H9 (cell line): Measurements from ENCODE around the gene KREMEN1. TPM values are rescaled to one million over a fixed set of nuclear protein-coding genes. Genes with fewer than 3 reads are reported as not detected.

Experiments used
- DNase-seq: peaks from one replicate; pipeline ENCODE4 v3.0.0-alpha.2; 2017
- H2AFZ ChIP-seq: one replicate; pipeline ENCODE4 v1.6.1; 2013; ENCODE audit warnings: mild to moderate bottlenecking, low read length, control low read depth, moderate library complexity
- H2AK5ac ChIP-seq: 2 replicates; pipeline ENCODE4 v1.6.1; 2013; ENCODE audit warnings: low read length, control low read depth, mixed read lengths; ENCODE audit not compliant: insufficient read length
- H2BK120ac ChIP-seq: one replicate; pipeline ENCODE4 v1.6.1; 2013; ENCODE audit warnings: low read depth, mild to moderate bottlenecking, low read length, control low read depth, inconsistent platforms; ENCODE audit not compliant: poor library complexity, severe bottlenecking
- H2BK12ac ChIP-seq: 2 replicates; pipeline ENCODE4 v1.6.1; 2013; ENCODE audit warnings: low read length, control low read depth, mixed read lengths, low read depth; ENCODE audit not compliant: insufficient read length
- H2BK15ac ChIP-seq: 2 replicates; pipeline ENCODE4 v1.6.1; 2013; ENCODE audit warnings: low read depth, low read length, control low read depth
- H2BK20ac ChIP-seq: one replicate; pipeline ENCODE4 v1.6.1; 2013; ENCODE audit warnings: low read depth, mild to moderate bottlenecking, low read length, control low read depth, inconsistent platforms; ENCODE audit not compliant: poor library complexity, severe bottlenecking
- H2BK5ac ChIP-seq: 2 replicates; pipeline ENCODE4 v1.6.1; 2013; ENCODE audit warnings: low read length, control low read depth, mixed read lengths; ENCODE audit not compliant: insufficient read length
- H3K14ac ChIP-seq: 2 replicates; pipeline ENCODE4 v1.6.1; 2013; ENCODE audit warnings: low read length, control low read depth; ENCODE audit not compliant: insufficient read depth
- H3K18ac ChIP-seq: 2 replicates; pipeline ENCODE4 v1.6.1; 2013; ENCODE audit warnings: low read depth, mild to moderate bottlenecking, mixed read lengths, low read length, control low read depth; ENCODE audit not compliant: insufficient read length
- H3K23ac ChIP-seq: 2 replicates; pipeline ENCODE4 v1.6.1; 2013; ENCODE audit warnings: low read length, control low read depth, mixed read lengths, low read depth; ENCODE audit not compliant: insufficient read length
- H3K23me2 ChIP-seq: 2 replicates; pipeline ENCODE4 v1.6.1; 2013; ENCODE audit warnings: low read depth, mild to moderate bottlenecking, mixed read lengths, low read length, control low read depth; ENCODE audit not compliant: insufficient read length, poor library complexity, severe bottlenecking
- H3K27ac ChIP-seq: 2 replicates; pipeline ENCODE4 v1.5.1; 2013; ENCODE audit warnings: low read length, control low read depth, mixed read lengths, low read depth; ENCODE audit not compliant: insufficient read length
- H3K27me3 ChIP-seq: 2 replicates; pipeline ENCODE4 v1.6.1; 2013; ENCODE audit warnings: low read length, control low read depth, inconsistent platforms; ENCODE audit not compliant: insufficient read depth
- H3K4ac ChIP-seq: 2 replicates; pipeline ENCODE4 v1.6.1; 2013; ENCODE audit warnings: low read depth, mild to moderate bottlenecking, control low read depth, inconsistent platforms, low read length, moderate library complexity
- H3K4me1 ChIP-seq: 2 replicates; pipeline ENCODE4 v1.6.1; 2013; ENCODE audit warnings: low read length, control low read depth, inconsistent platforms; ENCODE audit not compliant: insufficient read depth
- H3K4me2 ChIP-seq: 2 replicates; pipeline ENCODE4 v1.6.1; 2013; ENCODE audit warnings: low read length, control low read depth, mixed read lengths; ENCODE audit not compliant: insufficient read length, insufficient read depth
- H3K56ac ChIP-seq: 2 replicates; pipeline ENCODE4 v1.6.1; 2013; ENCODE audit warnings: low read depth, mild to moderate bottlenecking, mixed read lengths, low read length, control low read depth; ENCODE audit not compliant: insufficient read length
- H3K79me1 ChIP-seq: 2 replicates; pipeline ENCODE4 v1.6.1; 2013; ENCODE audit warnings: low read depth, mild to moderate bottlenecking, moderate library complexity, low read length, control low read depth, inconsistent platforms; ENCODE audit not compliant: insufficient read depth, poor library complexity, severe bottlenecking
- H3K79me2 ChIP-seq: 2 replicates; pipeline ENCODE4 v1.6.1; 2013; ENCODE audit warnings: low read length, control low read depth, inconsistent platforms; ENCODE audit not compliant: insufficient read depth
- H3K9ac ChIP-seq: 2 replicates; pipeline ENCODE4 v1.6.1; 2013; ENCODE audit warnings: low read length, control low read depth, mixed read lengths; ENCODE audit not compliant: insufficient read length; ENCODE audit errors: extremely low read depth
- H3K9me3 ChIP-seq: one replicate; pipeline ENCODE4 v1.6.1; 2013; ENCODE audit warnings: low read depth, low read length, inconsistent platforms; ENCODE audit not compliant: control insufficient read depth
- H3T11ph ChIP-seq: one replicate; pipeline ENCODE4 v1.6.1; 2013; ENCODE audit warnings: mild to moderate bottlenecking, low read length, control low read depth, inconsistent platforms
- H4K20me1 ChIP-seq: one replicate; pipeline ENCODE4 v1.6.1; 2013; ENCODE audit not compliant: control insufficient read depth, insufficient read length, insufficient read depth
- H4K5ac ChIP-seq: 2 replicates; pipeline ENCODE4 v1.6.1; 2013; ENCODE audit warnings: low read depth, mild to moderate bottlenecking, mixed read lengths, low read length, control low read depth; ENCODE audit not compliant: insufficient read length
- H4K8ac ChIP-seq: replicated peaks from 2 replicates; pipeline ENCODE4 v1.6.1; 2013; ENCODE audit warnings: low read length, control low read depth, mixed read lengths, low read depth; ENCODE audit not compliant: insufficient read length
- H4K91ac ChIP-seq: 2 replicates; pipeline ENCODE4 v1.6.1; 2013; ENCODE audit warnings: low read depth, mild to moderate bottlenecking, moderate library complexity, mixed read lengths, low read length, control low read depth; ENCODE audit not compliant: insufficient read length
- H3K27ac Mint-ChIP-seq, 3 experiments: 2 replicates in 2 of 3; 3 replicates in 1 of 3; pipeline ENCODE4 v1.8.0; 2020 to 2021; ENCODE audit warnings: mixed read lengths in 3 of 3, mild to moderate bottlenecking in 1 of 3, moderate library complexity in 1 of 3
- H3K27me3 Mint-ChIP-seq: 2 replicates; pipeline ENCODE4 v1.8.0; 2021; ENCODE audit warnings: low read depth, mild to moderate bottlenecking, moderate library complexity, mixed read lengths
- H3K36me3 Mint-ChIP-seq, 3 experiments: 2 replicates in 2 of 3; 3 replicates in 1 of 3; pipeline ENCODE4 v1.8.0; 2020 to 2021; ENCODE audit warnings: low read depth in 3 of 3, mixed read lengths in 3 of 3; ENCODE audit not compliant: insufficient read depth in 1 of 3
- H3K4me1 Mint-ChIP-seq, 2 experiments: 2 replicates each; pipeline ENCODE4 v1.8.0; 2020; ENCODE audit warnings: mixed read lengths in 2 of 2
- H3K4me3 Mint-ChIP-seq, 2 experiments: 2 replicates in 1 of 2; 3 replicates in 1 of 2; pipeline ENCODE4 v1.8.0; 2020 to 2021; ENCODE audit warnings: mild to moderate bottlenecking in 2 of 2, mixed read lengths in 2 of 2, moderate library complexity in 1 of 2
- H3K9me3 Mint-ChIP-seq, 2 experiments: 2 replicates in 1 of 2; 3 replicates in 1 of 2; pipeline ENCODE4 v1.8.0; 2020; ENCODE audit warnings: mild to moderate bottlenecking in 2 of 2, mixed read lengths in 2 of 2, moderate library complexity in 1 of 2
- WGBS: extraction: QIAGEN DNeasy Blood & Tissue Kit; methylation state at CpG from one replicate; pipeline ENCODE4 v1.1.7; 2013; ENCODE audit warnings: missing lambda C conversion rate, low lambda C conversion rate, mixed read lengths; ENCODE audit not compliant: insufficient read length; ENCODE audit errors: extremely low coverage; 5-methylcytosine and 5-hydroxymethylcytosine counted together
- total RNA-seq: library from RNA; stranded (reverse); gene quantifications from 2 replicates; pipeline ENCODE4 v1.2.1, GENCODE V29; 2021
- TF ChIP-seq, protein P1 (sequence below): fragments of 200-600 bp; sonication (generic); conservative IDR thresholded peaks from 3 replicates; pipeline ENCODE4 v1.8.0; 2021; ENCODE audit warnings: antibody characterized with exemption, mild to moderate bottlenecking

KREMEN1 gene
- total RNA-seq, 1 experiment from 2014 or later: 2.4 TPM

DNA sequence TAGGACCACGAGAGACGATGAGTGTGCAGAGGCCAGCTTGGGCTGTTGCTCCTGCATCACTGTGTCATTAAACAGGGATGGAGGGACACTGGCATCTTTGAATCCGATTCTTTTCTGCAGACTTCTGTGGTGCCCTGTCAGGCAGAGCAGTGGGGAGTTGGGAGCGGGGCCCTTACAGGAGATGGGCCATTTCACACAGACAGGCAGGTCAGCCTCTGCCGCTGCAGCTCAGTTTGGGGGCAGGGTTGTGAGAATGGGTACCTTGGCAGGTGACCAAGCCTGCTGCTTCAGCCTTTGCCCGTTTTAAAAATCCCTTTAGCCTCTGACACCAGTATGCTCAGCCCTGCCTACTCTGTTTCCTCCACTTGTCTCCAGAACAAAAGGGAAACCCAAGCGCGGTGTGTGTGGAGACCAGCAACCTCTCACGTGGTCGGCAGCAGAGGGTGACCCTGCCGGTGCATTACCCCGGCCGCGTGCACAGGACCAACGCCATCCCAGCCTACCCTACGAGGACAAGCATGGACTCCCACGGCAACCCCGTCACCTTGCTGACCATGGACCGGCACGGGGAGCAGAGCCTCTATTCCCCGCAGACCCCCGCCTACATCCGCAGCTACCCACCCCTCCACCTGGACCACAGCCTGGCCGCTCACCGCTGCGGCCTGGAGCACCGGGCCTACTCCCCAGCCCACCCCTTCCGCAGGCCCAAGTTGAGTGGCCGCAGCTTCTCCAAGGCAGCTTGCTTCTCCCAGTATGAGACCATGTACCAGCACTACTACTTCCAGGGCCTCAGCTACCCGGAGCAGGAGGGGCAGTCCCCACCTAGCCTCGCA is 23.8 kb upstream of the KREMEN1 start:
- TF ChIP-seq, protein P1, sequence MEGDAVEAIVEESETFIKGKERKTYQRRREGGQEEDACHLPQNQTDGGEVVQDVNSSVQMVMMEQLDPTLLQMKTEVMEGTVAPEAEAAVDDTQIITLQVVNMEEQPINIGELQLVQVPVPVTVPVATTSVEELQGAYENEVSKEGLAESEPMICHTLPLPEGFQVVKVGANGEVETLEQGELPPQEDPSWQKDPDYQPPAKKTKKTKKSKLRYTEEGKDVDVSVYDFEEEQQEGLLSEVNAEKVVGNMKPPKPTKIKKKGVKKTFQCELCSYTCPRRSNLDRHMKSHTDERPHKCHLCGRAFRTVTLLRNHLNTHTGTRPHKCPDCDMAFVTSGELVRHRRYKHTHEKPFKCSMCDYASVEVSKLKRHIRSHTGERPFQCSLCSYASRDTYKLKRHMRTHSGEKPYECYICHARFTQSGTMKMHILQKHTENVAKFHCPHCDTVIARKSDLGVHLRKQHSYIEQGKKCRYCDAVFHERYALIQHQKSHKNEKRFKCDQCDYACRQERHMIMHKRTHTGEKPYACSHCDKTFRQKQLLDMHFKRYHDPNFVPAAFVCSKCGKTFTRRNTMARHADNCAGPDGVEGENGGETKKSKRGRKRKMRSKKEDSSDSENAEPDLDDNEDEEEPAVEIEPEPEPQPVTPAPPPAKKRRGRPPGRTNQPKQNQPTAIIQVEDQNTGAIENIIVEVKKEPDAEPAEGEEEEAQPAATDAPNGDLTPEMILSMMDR: no peak
- Histone ChIP-seq H2BK5ac (no peak overlapping the region), H2BK20ac (no peak overlapping the region), H2BK120ac (no peak overlapping the region), H3K9ac (no peak overlapping the region), H4K91ac (no peak overlapping the region), H2AK5ac (no peak overlapping the region), H2BK12ac (no peak overlapping the region), H4K5ac (no peak overlapping the region), H3K79me2 (no peaks in the 10 kb centered on the region), H3K4me1 (no peaks in the 10 kb centered on the region), H3K9me3 (no peaks in the 10 kb centered on the region), H3K4ac (no peak overlapping the region), H3K79me1 (no peaks in the 10 kb centered on the region), H2AFZ (no peak overlapping the region), H3K27me3 (no peaks in the 10 kb centered on the region), H3K4me2 (no peak overlapping the region), H3K27ac (no peak overlapping the region), H3K14ac (no peak overlapping the region), H3K18ac (no peak overlapping the region), H3K23me2 (no peaks in the 10 kb centered on the region), H3K56ac (no peak overlapping the region), H4K20me1 (no peaks in the 10 kb centered on the region), H3K23ac (no peak overlapping the region), H2BK15ac (no peak overlapping the region), H3T11ph (no peak overlapping the region), H4K8ac (no peak overlapping the region)
- peaks cover 13 to 15% of the 10 kb centered on the region in 2 experiments for H3K4me1 Mint-ChIP-seq
- DNase-seq: no peak
- H3K4me3 Mint-ChIP-seq: no peak overlapping the region; a peak in 1 of 5 replicates
- peaks cover 25 to 69% (median 64%) of the 10 kb centered on the region in 3 experiments for H3K36me3 Mint-ChIP-seq
- no peaks in the 10 kb centered on the region for H3K9me3 Mint-ChIP-seq
- H3K27me3 Mint-ChIP-seq: peaks cover 1% of the 10 kb centered on the region; the same call in 1 of the 2 replicates
- no peak overlapping the region; a peak in 2 of 7 replicates for H3K27ac Mint-ChIP-seq
- WGBS: no CpG with 5 or more reads among the region's 31 CpGs
